ENCODE results near the gene MGP. TPM values are rescaled to one million over a fixed set of nuclear protein-coding genes. Genes with fewer than 3 reads are reported as not detected.

MGP gene
- total and polyA plus RNA-seq, 2 of the 8 experiments (the other 6 are each of a cell fraction or from before 2014, with no cell fraction given): not detected

DNA sequence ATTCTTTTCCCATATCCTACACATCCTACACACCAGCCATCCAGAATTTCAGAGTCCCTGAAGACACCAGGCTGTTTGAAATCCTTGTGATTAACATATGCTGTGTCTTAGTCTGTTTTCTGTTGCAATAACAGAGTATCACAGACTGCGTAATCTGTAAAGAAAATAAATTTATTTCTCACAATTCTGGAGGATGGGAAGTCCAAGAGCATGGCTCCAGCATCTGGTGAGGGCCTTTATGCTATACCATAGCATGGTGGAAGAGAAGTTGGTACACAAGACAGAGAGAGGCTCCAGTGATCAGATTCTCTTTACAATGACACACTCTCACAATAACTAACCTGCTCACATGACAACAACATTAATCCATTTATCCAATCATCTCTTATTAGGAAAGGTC lies 46.4 kb downstream of the MGP start:
- no peak overlapping the region for H2AFZ ChIP-seq (ENCODE audit: low read length)
- H2BK20ac ChIP-seq (ENCODE audit: low read length): no peak overlapping the region
- H2BK15ac ChIP-seq (ENCODE audit: low read length): no peak overlapping the region
- H3K18ac ChIP-seq (ENCODE audit: extremely low read depth, low read length): no peak overlapping the region
- H4K20me1 ChIP-seq (replicated peaks in 1 of 2; ENCODE audit: control insufficient read depth in 1 of 2, insufficient read depth in 2 of 2, low read length in 2 of 2): no peaks in the 10 kb centered on the region
- no peak overlapping the region for H4K8ac ChIP-seq (ENCODE audit: extremely low read depth, insufficient read depth, low read length)
- H3K79me2 ChIP-seq (ENCODE audit: control insufficient read depth in 1 of 2, insufficient read depth in 2 of 2, low read length in 2 of 2): no peaks in the 10 kb centered on the region
- no peaks in the 10 kb centered on the region for H3K4me1 ChIP-seq (replicated peaks in 1 of 4; ENCODE audit: control insufficient read depth in 3 of 4, insufficient read depth in 4 of 4, low read length in 3 of 4)
- POLR2A ChIA-PET (ENCODE audit: partially characterized antibody): no interaction called here
- no peak overlapping the region for H2BK120ac ChIP-seq (replicated peaks; ENCODE audit: low read depth, low read length)
- TF ChIP-seq MAFK (IDR thresholded peaks at IDR 0.05; ENCODE audit: low read depth, low read length): no peak
- no peak for TF ChIP-seq ZNF274 (IDR thresholded peaks at IDR 0.05; ENCODE audit: borderline replicate concordance, extremely low read depth, low read length)
- TF ChIP-seq KDM5A (IDR thresholded peaks at IDR 0.05; ENCODE audit: low read length): no peak
- TF ChIP-seq ASH2L (IDR thresholded peaks at IDR 0.05; ENCODE audit: low read length): no peak
- TF ChIP-seq SIRT6 (IDR thresholded peaks at IDR 0.05; ENCODE audit: low read length): no peak
- TF ChIP-seq SP2 (IDR thresholded peaks at IDR 0.05; ENCODE audit: low read length): no peak
- TF ChIP-seq KDM1A (IDR thresholded peaks at IDR 0.05; ENCODE audit: borderline replicate concordance, low read length): no peak
- no peak for TF ChIP-seq RAD21 (IDR thresholded peaks at IDR 0.05 in 1 of 2, conservative IDR thresholded peaks at IDR 0.05 in 1 of 2; ENCODE audit: low read depth in 2 of 2, low read length in 2 of 2)
- TF ChIP-seq GTF2F1 (IDR thresholded peaks at IDR 0.05; ENCODE audit: borderline replicate concordance, low read depth, low read length): no peak
- no peak for TF ChIP-seq SP1 (IDR thresholded peaks at IDR 0.05; ENCODE audit: low read depth, low read length)
- TF ChIP-seq POLR2AphosphoS5 (IDR thresholded peaks at IDR 0.05; ENCODE audit: low read depth, low read length): no peak
- no peak overlapping the region for H3K27ac ChIP-seq (ENCODE audit: low read depth, low read length)
- H3K9ac ChIP-seq (replicated peaks in 1 of 4; ENCODE audit: extremely low read depth in 1 of 4, low read depth in 3 of 4, low read length in 3 of 4): no peak overlapping the region
- no peak overlapping the region for H2AK5ac ChIP-seq (ENCODE audit: low read depth, low read length)
- no peak overlapping the region for H4K5ac ChIP-seq (ENCODE audit: insufficient read length, low read depth, low read length)
- H3K56ac ChIP-seq (replicated peaks; ENCODE audit: insufficient read length, low read depth, low read length): no peak overlapping the region
- no peaks in the 10 kb centered on the region for H3K27me3 ChIP-seq (replicated peaks in 1 of 4; ENCODE audit: control insufficient read depth in 3 of 4, extremely low read depth in 1 of 4, insufficient read depth in 3 of 4, low read length in 3 of 4)
- H3K36me3 ChIP-seq (ENCODE audit: control insufficient read depth in 2 of 4, insufficient read depth in 4 of 4, low read length in 3 of 4): no peaks in the 10 kb centered on the region
- DNase-seq (ENCODE audit: low read depth in 1 of 2, low spot score in 2 of 2): no peak
- CTCF ChIA-PET (ENCODE audit: partially characterized antibody): no interaction called here
- WGBS, 2 experiments (ENCODE audit: extremely low coverage in 1 of 2, insufficient coverage in 1 of 2, insufficient read length in 1 of 2, insufficient replicate concordance in 2 of 2, low coverage in 1 of 2, low lambda C conversion rate in 2 of 2, missing lambda C conversion rate in 1 of 2): 80% methylated on average over 1 of the region's 1 CpG; no CpG with 5 or more reads in 1 of the 2 experiments
- H2BK5ac ChIP-seq (ENCODE audit: low read depth, low read length): no peak overlapping the region
- H3K9me3 ChIP-seq (ENCODE audit: insufficient read depth in 2 of 2, low read depth in 1 of 2, low read length in 1 of 2): no peaks in the 10 kb centered on the region
- no peak overlapping the region for H3K23ac ChIP-seq (ENCODE audit: insufficient read length)
- no peak overlapping the region for H3K4me3 ChIP-seq (ENCODE audit: extremely low read depth in 1 of 4, insufficient read depth in 2 of 4, low read depth in 3 of 4, low read length in 4 of 4)
- H3K4me2 ChIP-seq (ENCODE audit: insufficient read depth in 1 of 2, low read depth in 2 of 2, low read length in 2 of 2): no peak overlapping the region
- no peak for FAIRE-seq
- H3K79me1 ChIP-seq (ENCODE audit: low read depth, low read length): no peaks in the 10 kb centered on the region
- no peak overlapping the region for H3K4ac ChIP-seq (replicated peaks; ENCODE audit: insufficient read length, low read depth, low read length)
- no peak overlapping the region for H2BK12ac ChIP-seq (ENCODE audit: low read depth, low read length)
- H4K91ac ChIP-seq (replicated peaks; ENCODE audit: insufficient read length, low read length): no peak overlapping the region
- no peak overlapping the region for H3K14ac ChIP-seq (ENCODE audit: insufficient read length)
- H3K23me2 ChIP-seq (ENCODE audit: low read depth, low read length): no peaks in the 10 kb centered on the region

Measured in H1 (cell line).